ENCODE data around the gene PARD3B.

The PARD3B gene

GRCh38 chr2:205066081-205066480 is 520.8 kb downstream of the PARD3B start:
- H3K4me3 ChIP-seq (ENCODE audit: low read depth, low read length) = no peak overlapping the region
- no peak for DNase-seq
- H3K27me3 ChIP-seq (replicated peaks) = no peaks in the 10 kb centered on the region
- in situ Hi-C loops (cut with HindIII; ENCODE audit: low pct_ligation_motif_present, low sequenced_read_pairs) = no loop called here
- no peak overlapping the region for H3K27ac ChIP-seq
- TF ChIP-seq, protein P1, sequence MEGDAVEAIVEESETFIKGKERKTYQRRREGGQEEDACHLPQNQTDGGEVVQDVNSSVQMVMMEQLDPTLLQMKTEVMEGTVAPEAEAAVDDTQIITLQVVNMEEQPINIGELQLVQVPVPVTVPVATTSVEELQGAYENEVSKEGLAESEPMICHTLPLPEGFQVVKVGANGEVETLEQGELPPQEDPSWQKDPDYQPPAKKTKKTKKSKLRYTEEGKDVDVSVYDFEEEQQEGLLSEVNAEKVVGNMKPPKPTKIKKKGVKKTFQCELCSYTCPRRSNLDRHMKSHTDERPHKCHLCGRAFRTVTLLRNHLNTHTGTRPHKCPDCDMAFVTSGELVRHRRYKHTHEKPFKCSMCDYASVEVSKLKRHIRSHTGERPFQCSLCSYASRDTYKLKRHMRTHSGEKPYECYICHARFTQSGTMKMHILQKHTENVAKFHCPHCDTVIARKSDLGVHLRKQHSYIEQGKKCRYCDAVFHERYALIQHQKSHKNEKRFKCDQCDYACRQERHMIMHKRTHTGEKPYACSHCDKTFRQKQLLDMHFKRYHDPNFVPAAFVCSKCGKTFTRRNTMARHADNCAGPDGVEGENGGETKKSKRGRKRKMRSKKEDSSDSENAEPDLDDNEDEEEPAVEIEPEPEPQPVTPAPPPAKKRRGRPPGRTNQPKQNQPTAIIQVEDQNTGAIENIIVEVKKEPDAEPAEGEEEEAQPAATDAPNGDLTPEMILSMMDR (IDR thresholded peaks at IDR 0.05; ENCODE audit: low read depth, low read length, missing control alignments) = no peak
- H3K36me3 ChIP-seq (replicated peaks) = no peaks in the 10 kb centered on the region

GRCh38 chr2:205069928-205070327 is 524.7 kb downstream of the PARD3B start:
- TF ChIP-seq, protein P1 (IDR thresholded peaks at IDR 0.05; ENCODE audit: low read depth, low read length, missing control alignments) = no peak
- in situ Hi-C loops (cut with HindIII; ENCODE audit: low pct_ligation_motif_present, low sequenced_read_pairs) = no loop called here

GRCh38 chr2:205070889-205071288 is 525.6 kb downstream of the PARD3B start:
- H3K27me3 ChIP-seq (replicated peaks) = no peaks in the 10 kb centered on the region
- DNase-seq = no peak
- no peak overlapping the region for H3K27ac ChIP-seq
- TF ChIP-seq, protein P1 (IDR thresholded peaks at IDR 0.05; ENCODE audit: low read depth, low read length, missing control alignments) = no peak
- H3K36me3 ChIP-seq (replicated peaks) = no peaks in the 10 kb centered on the region
- in situ Hi-C loops (cut with HindIII; ENCODE audit: low pct_ligation_motif_present, low sequenced_read_pairs) = no loop called here
- no peak overlapping the region for H3K4me3 ChIP-seq (ENCODE audit: low read depth, low read length)

More at GRCh38 chr2:205069928-205070327, 524.7 kb downstream of the PARD3B start:
- Histone ChIP-seq H3K27me3 (replicated peaks) (no peaks in the 10 kb centered on the region), H3K36me3 (replicated peaks) (no peaks in the 10 kb centered on the region), H3K27ac (no peak overlapping the region), H3K4me3 (ENCODE audit: low read depth, low read length) (no peak overlapping the region)
- no peak for DNase-seq

DNA sequence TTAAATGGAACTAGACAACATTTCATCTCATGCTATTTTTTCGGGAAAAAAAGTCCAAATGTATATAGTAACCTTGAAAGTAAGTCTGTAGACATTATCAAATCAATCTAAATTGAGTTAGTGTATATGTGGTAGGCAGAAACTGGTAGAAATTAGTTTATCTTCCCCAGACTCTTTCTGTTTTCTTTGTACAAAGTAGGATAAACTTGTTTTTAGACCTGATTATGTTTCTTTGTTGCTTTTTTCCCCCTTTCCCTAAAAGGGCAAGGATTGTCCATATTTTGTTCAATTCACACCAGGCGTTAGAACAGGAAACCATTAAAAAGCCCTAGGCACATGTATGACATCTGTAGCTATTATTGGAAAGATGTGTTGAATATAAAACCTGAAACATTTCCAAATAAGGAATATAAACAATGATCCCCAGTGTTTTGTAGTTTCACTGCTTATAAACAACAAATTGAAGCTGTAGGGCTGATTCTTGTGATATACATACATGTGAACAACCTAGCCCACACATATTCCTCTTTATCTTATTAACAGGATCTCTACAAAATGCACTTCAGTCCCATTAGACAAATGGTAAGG is 528.3 kb downstream of the PARD3B start:
- Histone ChIP-seq H3K27me3 (replicated peaks) (no peaks in the 10 kb centered on the region), H3K36me3 (replicated peaks) (no peaks in the 10 kb centered on the region), H3K27ac (no peak overlapping the region), H3K4me3 (ENCODE audit: low read depth, low read length) (no peak overlapping the region)
- DNase-seq = no peak
- in situ Hi-C loops (cut with HindIII; ENCODE audit: low pct_ligation_motif_present, low sequenced_read_pairs) = no loop called here
- TF ChIP-seq, protein P1 (IDR thresholded peaks at IDR 0.05; ENCODE audit: low read depth, low read length, missing control alignments) = no peak

DNA sequence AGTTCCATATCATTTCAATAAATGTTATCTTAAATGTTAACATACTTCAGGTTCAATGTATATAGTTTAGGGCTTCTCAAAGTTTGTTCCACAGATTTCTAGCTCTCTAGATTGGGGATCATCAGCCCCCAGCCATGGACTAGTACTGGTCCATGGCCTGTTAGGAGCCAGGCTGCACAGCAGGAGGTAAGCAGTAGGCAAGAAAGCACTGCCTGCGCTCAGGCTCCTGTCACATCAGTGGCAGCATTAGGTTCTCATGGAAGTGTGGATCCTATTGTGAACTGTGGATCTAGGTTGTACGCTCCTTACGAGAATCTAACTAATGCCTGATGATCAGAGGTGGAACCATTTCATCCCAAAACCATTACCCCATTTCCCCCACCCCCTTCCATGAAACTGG is 531.1 kb downstream of the PARD3B start:
- in situ Hi-C loops (cut with HindIII; ENCODE audit: low pct_ligation_motif_present, low sequenced_read_pairs) = no loop called here
- no peak overlapping the region for H3K27ac ChIP-seq
- H3K27me3 ChIP-seq (replicated peaks) = no peaks in the 10 kb centered on the region
- H3K36me3 ChIP-seq (replicated peaks) = no peaks in the 10 kb centered on the region
- DNase-seq = no peak
- no peak overlapping the region for H3K4me3 ChIP-seq (ENCODE audit: low read depth, low read length)
- TF ChIP-seq, protein P1 (IDR thresholded peaks at IDR 0.05; ENCODE audit: low read depth, low read length, missing control alignments) = no peak

GRCh38 chr2:205077159-205077558 is 531.9 kb downstream of the PARD3B start:
- no peak for DNase-seq
- in situ Hi-C loops (cut with HindIII; ENCODE audit: low pct_ligation_motif_present, low sequenced_read_pairs) = no loop called here
- Histone ChIP-seq H3K36me3 (replicated peaks) (no peaks in the 10 kb centered on the region), H3K27me3 (replicated peaks) (no peaks in the 10 kb centered on the region), H3K4me3 (ENCODE audit: low read depth, low read length) (no peak overlapping the region), H3K27ac (no peak overlapping the region)
- TF ChIP-seq, protein P1 (IDR thresholded peaks at IDR 0.05; ENCODE audit: low read depth, low read length, missing control alignments) = no peak

All from brain microvascular endothelial cell (primary cell).